Liver (tissue), 9 donors: ENCODE measurements around the gene PMS1. TPM values are rescaled to one million over a fixed set of nuclear protein-coding genes. Genes with fewer than 3 reads are reported as not detected.
A peak's percentile ranks its signal among the peaks of the same experiment; 100 is the strongest.

Experiments
- DNase-seq: peaks from one replicate; pipeline ENCODE4 v3.0.0-alpha.2; 2017; ENCODE audit warnings: low spot score
- H3K27ac ChIP-seq, 2 donors: one replicate each; pipeline ENCODE4 v1.7.0; 2013; ENCODE audit warnings: inconsistent platforms in 2 of 2, low read length in 2 of 2, control low read depth in 1 of 2, low read depth in 1 of 2, mild to moderate bottlenecking in 1 of 2
- H3K27me3 ChIP-seq, 4 donors: one replicate each; pipeline versions ENCODE4 v1.6.1 to v1.7.0; 2013; ENCODE audit warnings: low read length in 3 of 4, inconsistent platforms in 1 of 4, mild to moderate bottlenecking in 1 of 4, moderate library complexity in 1 of 4; ENCODE audit not compliant: control insufficient read depth in 4 of 4, insufficient read depth in 4 of 4
- H3K36me3 ChIP-seq, 4 donors: one replicate each; pipeline versions ENCODE4 v1.6.1 to v1.7.0; 2013; ENCODE audit warnings: low read length in 3 of 4, mild to moderate bottlenecking in 3 of 4, low read depth in 1 of 4, moderate library complexity in 1 of 4; ENCODE audit not compliant: control insufficient read depth in 4 of 4, insufficient read depth in 3 of 4
- H3K4me1 ChIP-seq, 4 donors: one replicate each; pipeline versions ENCODE4 v1.6.1 to v1.7.0; 2013; ENCODE audit warnings: low read length in 3 of 4, mild to moderate bottlenecking in 3 of 4, moderate library complexity in 1 of 4; ENCODE audit not compliant: control insufficient read depth in 4 of 4, insufficient read depth in 4 of 4
- H3K4me3 ChIP-seq, 3 donors: one replicate each; pipeline versions ENCODE4 v1.6.1 to v1.7.0; 2013; ENCODE audit warnings: low read length in 3 of 3, control low read depth in 1 of 3, low read depth in 1 of 3, mild to moderate bottlenecking in 1 of 3
- H3K9ac ChIP-seq, 2 donors: one replicate each; pipeline ENCODE4 v1.7.0; 2013; ENCODE audit warnings: low read length in 2 of 2, mild to moderate bottlenecking in 2 of 2, moderate library complexity in 2 of 2, control low read depth in 1 of 2, low read depth in 1 of 2
- H3K9me3 ChIP-seq, 4 donors: one replicate each; pipeline versions ENCODE4 v1.6.1 to v1.7.0; 2013; ENCODE audit warnings: low read length in 3 of 4; ENCODE audit not compliant: control insufficient read depth in 4 of 4
- CTCF ChIP-seq: fragments of 150-350 bp; IDR thresholded peaks from 2 replicates; pipeline ENCODE4 v1.5.1; 2017; ENCODE audit warnings: improper control_type of control experiment, low read depth, low read length; ENCODE audit not compliant: missing input control
- EGR1 ChIP-seq, 2 donors: IDR thresholded peaks; 2 replicates each; pipeline ENCODE4 v1.6.1; 2016 to 2018; ENCODE audit warnings: antibody characterized with exemption in 2 of 2, low read depth in 2 of 2
- FOXA1 ChIP-seq: IDR thresholded peaks from 2 replicates; pipeline ENCODE4 v1.6.1; 2016; ENCODE audit warnings: antibody characterized with exemption
- GABPA ChIP-seq, 2 donors: IDR thresholded peaks in 1 of 2; conservative IDR thresholded peaks in 1 of 2; 2 replicates each; pipeline ENCODE4 v1.6.1; 2016; ENCODE audit warnings: antibody characterized with exemption in 2 of 2, mild to moderate bottlenecking in 1 of 2, moderate library complexity in 1 of 2
- HNF4G ChIP-seq: IDR thresholded peaks from 2 replicates; pipeline ENCODE4 v1.6.1; 2016; ENCODE audit warnings: antibody characterized with exemption
- JUND ChIP-seq, 2 donors: IDR thresholded peaks; 2 replicates each; pipeline ENCODE4 v1.6.1; 2016; ENCODE audit warnings: antibody characterized with exemption in 2 of 2
- NR2F2 ChIP-seq: IDR thresholded peaks from 2 replicates; pipeline ENCODE4 v1.6.1; 2016; ENCODE audit warnings: antibody characterized with exemption
- RAD21 ChIP-seq, 2 donors: IDR thresholded peaks; 2 replicates each; pipeline ENCODE4 v1.6.1; 2016; ENCODE audit warnings: antibody characterized with exemption in 2 of 2, mild to moderate bottlenecking in 2 of 2
- REST ChIP-seq: IDR thresholded peaks from 2 replicates; pipeline ENCODE4 v1.6.1; 2016; ENCODE audit warnings: antibody characterized with exemption, mild to moderate bottlenecking
- RXRA ChIP-seq, 2 donors: IDR thresholded peaks; 2 replicates each; pipeline ENCODE4 v1.6.1; 2017 to 2018; ENCODE audit warnings: antibody characterized with exemption in 2 of 2, mild to moderate bottlenecking in 1 of 2
- SP1 ChIP-seq: IDR thresholded peaks from 2 replicates; pipeline ENCODE4 v1.6.1; 2018; ENCODE audit warnings: antibody characterized with exemption, mild to moderate bottlenecking
- TAF1 ChIP-seq: conservative IDR thresholded peaks from 2 replicates; pipeline ENCODE4 v1.6.1; 2016; ENCODE audit warnings: antibody characterized with exemption, mild to moderate bottlenecking
- YY1 ChIP-seq: IDR thresholded peaks from 2 replicates; pipeline ENCODE4 v1.6.1; 2016; ENCODE audit warnings: antibody characterized with exemption, mild to moderate bottlenecking
- ZBTB33 ChIP-seq: IDR thresholded peaks from 2 replicates; pipeline ENCODE4 v1.6.1; 2016; ENCODE audit warnings: antibody characterized with exemption
- WGBS: extraction: QIAGEN DNeasy Blood & Tissue Kit; methylation state at CpG from one replicate; pipeline ENCODE4 v1.1.7; 2013; 5-methylcytosine and 5-hydroxymethylcytosine counted together
- polyA plus RNA-seq, 2 donors: library from polyadenylated mRNA; stranded (reverse) in 1 of 2; unstranded in 1 of 2; fragments of 200-250 nt in 1 of 2; fragments of >200 nt in 1 of 2; fragmentation: Nextera tagmentation in 1 of 2; extraction: Ambion mirVana in 1 of 2; gene quantifications; one replicate each; pipeline versions ENCODE4 v1.2.1 to v1.2.3, GENCODE V29; 2013 to 2015
- total RNA-seq, 2 donors: library from RNA; depleted of rRNA; stranded (reverse); fragments of >200 nt; gene quantifications; one replicate each; pipeline ENCODE4 v1.2.3, GENCODE V29; 2014
- donor health status: healthy.
- donor health status: healthy.
- donor health status: healthy.
- donor health status: healthy.
- donor health status: healthy.

PMS1 gene
- total and polyA plus RNA-seq, 4 donors = 3.0 to 19.2 (median 8.7) TPM

GRCh38 chr2:189751080-189751658 lies 33.1 kb upstream of the PMS1 start:
- peaks cover 0 to 38% (median 17%) of the 10 kb centered on the region in 4 donors for H3K36me3 ChIP-seq
- WGBS = 86% methylated on average over 10 of the region's 10 CpGs
- peak; percentile 50 for DNase-seq

More at GRCh38 chr2:189751080-189751658, 33.1 kb upstream of the PMS1 start:
- no peak overlapping the region for H3K9ac ChIP-seq
- H3K27ac ChIP-seq = no peak overlapping the region
- H3K27me3 ChIP-seq = no peaks in the 10 kb centered on the region
- H3K4me3 ChIP-seq = no peak overlapping the region
- H3K4me1 ChIP-seq = no peaks in the 10 kb centered on the region
- TF ChIP-seq SP1 = no peak
- no peak for TF ChIP-seq JUND (IDR thresholded peaks at IDR 0.05)
- TF ChIP-seq EGR1 (IDR thresholded peaks at IDR 0.05; ENCODE audit: low read depth in 2 of 2) = no peak
- TF ChIP-seq CTCF = peak; percentile 60
- TF ChIP-seq REST = no peak
- no peak for TF ChIP-seq HNF4G
- no peak for TF ChIP-seq RXRA (IDR thresholded peaks at IDR 0.05)
- TF ChIP-seq GABPA (IDR thresholded peaks at IDR 0.05 in 1 of 2, conservative IDR thresholded peaks at IDR 0.05 in 1 of 2) = no peak
- TF ChIP-seq YY1 = no peak
- TF ChIP-seq NR2F2 = no peak
- no peak for TF ChIP-seq FOXA1
- TF ChIP-seq TAF1 = no peak
- no peak for TF ChIP-seq ZBTB33
- peak; percentile 65 to 81 for TF ChIP-seq RAD21 (IDR thresholded peaks at IDR 0.05)
- no peaks in the 10 kb centered on the region for H3K9me3 ChIP-seq
